HepG2 (cell line): ENCODE measurements around the gene SEC63. TPM values are rescaled to one million over a fixed set of nuclear protein-coding genes. Genes with fewer than 3 reads are reported as not detected.

Source experiments
- ATAC-seq: fragments of 200-7000 bp; cut with Tn5 transposase; 3 replicates; pipeline ENCODE4 v1.9.1; 2020; ENCODE audit warnings: mild to moderate bottlenecking, moderate library complexity
- BruUV-seq: library from RNA; stranded (reverse); fragments of 400-500 nt; replicated peaks from 2 replicates; lab custom pipeline; 2021; lab: Mats Ljungman, UMichigan
- CTCF ChIA-PET: fragments of 300-600 bp; formaldehyde crosslinking; extraction: SDS; loops from one replicate; lab custom pipeline; 2021; ENCODE audit warnings: low total read pairs, inconsistent platforms, low intra/inter-chr PET ratio; lab: Yijun Ruan, JAX
- POLR2A ChIA-PET: fragments of 350-600 bp; sonication (Branson Sonifier 250); formaldehyde crosslinking; loops from one replicate; lab custom pipeline; 2020; ENCODE audit warnings: antibody characterized with exemption, inconsistent platforms; lab: Yijun Ruan, JAX
- DNase-seq: peaks from one replicate; pipeline ENCODE4 v3.0.0-alpha.2; 2015; ENCODE audit warnings: low spot score
- FAIRE-seq: peaks from 3 replicates; lab custom pipeline; 2011; peaks lifted over from hg19 to GRCh38; lab: Jason Lieb, UNC
- H2AFZ ChIP-seq: one replicate; pipeline ENCODE4 v1.6.1; 2011; ENCODE audit warnings: low read length, inconsistent platforms
- H3K27ac ChIP-seq: fragments of 300-600 bp; 3 replicates; pipeline ENCODE4 v1.8.0; 2011; ENCODE audit warnings: mixed run types, mild to moderate bottlenecking, mixed read lengths, low read length, inconsistent platforms; ENCODE audit not compliant: insufficient read depth; ENCODE audit errors: extremely low read length
- H3K27me3 ChIP-seq, 2 experiments: fragments of 200-600 bp in 1 of 2; 2 replicates in 1 of 2; 3 replicates in 1 of 2; pipeline versions ENCODE4 v1.6.0 to v1.8.0; 2011; ENCODE audit warnings: low read length in 2 of 2, mild to moderate bottlenecking in 2 of 2, moderate library complexity in 2 of 2, inconsistent platforms in 1 of 2; ENCODE audit not compliant: insufficient read depth in 2 of 2, control insufficient read depth in 1 of 2
- H3K36me3 ChIP-seq, 2 experiments: fragments of 200-600 bp in 1 of 2; replicated peaks in 1 of 2; 2 replicates in 1 of 2; 3 replicates in 1 of 2; pipeline versions ENCODE4 v1.5.1 to v1.8.0; 2011; ENCODE audit warnings: low read length in 2 of 2, inconsistent platforms in 1 of 2; ENCODE audit not compliant: insufficient read depth in 2 of 2, control insufficient read depth in 1 of 2
- H3K4me1 ChIP-seq: 2 replicates; pipeline ENCODE4 v1.5.1; 2012; ENCODE audit warnings: low read length, inconsistent platforms; ENCODE audit not compliant: insufficient read depth
- H3K4me2 ChIP-seq: 2 replicates; pipeline ENCODE4 v1.6.0; 2011; ENCODE audit warnings: low read depth, low read length, inconsistent platforms
- H3K4me3 ChIP-seq, 3 experiments: fragments of 200-600 bp in 1 of 3; sonication (generic), shearing (Covaris generic) in 1 of 3; replicated peaks in 1 of 3; 2 replicates each; pipeline ENCODE4 v1.5.1; 2011 to 2016; ENCODE audit warnings: low read length in 3 of 3, inconsistent platforms in 2 of 3, low read depth in 2 of 3, mild to moderate bottlenecking in 2 of 3, control low read depth in 1 of 3, mixed read lengths in 1 of 3; ENCODE audit not compliant: insufficient read depth in 1 of 3
- H3K79me2 ChIP-seq: one replicate; pipeline ENCODE4 v1.6.1; 2011; ENCODE audit warnings: low read length, inconsistent platforms; ENCODE audit not compliant: insufficient read depth
- H3K9ac ChIP-seq: 2 replicates; pipeline ENCODE4 v1.6.0; 2011; ENCODE audit warnings: mild to moderate bottlenecking, low read depth, low read length, inconsistent platforms; ENCODE audit not compliant: insufficient read depth
- H3K9me3 ChIP-seq: 2 replicates; pipeline ENCODE4 v1.5.1; 2012; ENCODE audit warnings: mild to moderate bottlenecking, low read length
- H4K20me1 ChIP-seq: 2 replicates; pipeline ENCODE4 v1.6.0; 2011; ENCODE audit warnings: inconsistent platforms, mild to moderate bottlenecking, low read length, moderate library complexity; ENCODE audit not compliant: insufficient read depth
- DBP ChIP-seq: sonication (generic); formaldehyde crosslinking; IDR thresholded peaks from 2 replicates; pipeline ENCODE4 v1.4.0; 2020; ENCODE audit warnings: missing genetic modification reagents; ENCODE audit errors: not compliant biosample characterization
- GABPB1 ChIP-seq: IDR thresholded peaks from 2 replicates; pipeline ENCODE4 v1.6.1; 2016; ENCODE audit warnings: mild to moderate bottlenecking, missing genetic modification reagents, moderate library complexity, missing compliant biosample characterization
- GATAD1 ChIP-seq: IDR thresholded peaks from 2 replicates; pipeline ENCODE4 v1.6.1; 2016; ENCODE audit warnings: missing genetic modification reagents, missing compliant biosample characterization
- GPN1 ChIP-seq: sonication (generic); formaldehyde crosslinking; IDR thresholded peaks from 2 replicates; pipeline ENCODE4 v1.5.1; 2020; ENCODE audit warnings: missing genetic modification reagents, borderline replicate concordance
- MAFF ChIP-seq: IDR thresholded peaks from 2 replicates; pipeline ENCODE4 v1.6.1; 2011; ENCODE audit warnings: low read depth, low read length, improper control_type of control experiment
- MTA3 ChIP-seq: sonication (generic); formaldehyde crosslinking; IDR thresholded peaks from 2 replicates; pipeline ENCODE4 v1.4.0; 2020; ENCODE audit warnings: missing genetic modification reagents
- NFYB ChIP-seq: sonication (generic); formaldehyde crosslinking; IDR thresholded peaks from 2 replicates; pipeline ENCODE4 v1.4.0; 2020; ENCODE audit warnings: missing genetic modification reagents
- STAT6 ChIP-seq: sonication (generic); formaldehyde crosslinking; IDR thresholded peaks from 2 replicates; pipeline ENCODE4 v1.4.0; 2020; ENCODE audit warnings: missing genetic modification reagents, mild to moderate bottlenecking, borderline replicate concordance
- ZFP41 ChIP-seq: sonication (generic); formaldehyde crosslinking; IDR thresholded peaks from 2 replicates; pipeline ENCODE4 v1.4.0; 2020; ENCODE audit warnings: mild to moderate bottlenecking, missing genetic modification reagents, borderline replicate concordance
- ZIK1 ChIP-seq: sonication (generic); formaldehyde crosslinking; IDR thresholded peaks from 2 replicates; pipeline ENCODE4 v1.5.0; 2020; ENCODE audit warnings: mild to moderate bottlenecking, low read depth, missing genetic modification reagents, borderline replicate concordance
- ZNF260 ChIP-seq: sonication (generic); formaldehyde crosslinking; IDR thresholded peaks from 2 replicates; pipeline ENCODE4 v1.4.0; 2020; ENCODE audit warnings: missing genetic modification reagents, low read depth, mild to moderate bottlenecking, borderline replicate concordance
- ZNF3 ChIP-seq: IDR thresholded peaks from 2 replicates; pipeline ENCODE4 v1.7.0; 2017; ENCODE audit warnings: inconsistent platforms
- ZNF619 ChIP-seq: sonication (generic); formaldehyde crosslinking; IDR thresholded peaks from 2 replicates; pipeline ENCODE4 v1.4.0; 2020; ENCODE audit warnings: mild to moderate bottlenecking, missing genetic modification reagents
- WGBS: methylation state at CpG from one replicate; pipeline ENCODE4 v1.1.6; 2017; ENCODE audit warnings: low lambda C conversion rate; 5-methylcytosine and 5-hydroxymethylcytosine counted together
- in situ Hi-C: cut with HindIII; loops from 2 replicates; pipeline ENCODE4 v1.10.0; 2017; ENCODE audit warnings: low pct_unique_long_range_greater_than_20kb; ENCODE audit not compliant: extremely low pct_ligation_motif_present
- intact Hi-C: fragments of 100-400 bp; cut with micrococcal nuclease; formaldehyde crosslinking; loops from one replicate; pipeline ENCODE4 v1.10.0; 2022; ENCODE audit not compliant: unreplicated experiment
- polyA plus RNA-seq, 8 experiments: library from polyadenylated mRNA; depleted of rRNA in 3 of 8; stranded (reverse) in 7 of 8; unstranded in 1 of 8; fragments of >200 nt; fragmentation: Illumina TruSeq in 4 of 8; extraction: Trizol in 4 of 8; gene quantifications; 2 replicates each; pipeline versions ENCODE4 v1.2.1 to v1.2.3, GENCODE V29; 2011 to 2016; ENCODE audit warnings: low read depth in 4 of 8, missing spikeins in 1 of 8, mixed read lengths in 1 of 8; ENCODE audit not compliant: insufficient read depth in 1 of 8
- total RNA-seq, 5 experiments: library from RNA; depleted of rRNA; stranded (reverse); fragments of >200 nt; fragmentation: Illumina TruSeq; extraction: Trizol; gene quantifications; 2 replicates each; pipeline ENCODE4 v1.2.3, GENCODE V29; 2016; ENCODE audit warnings: low read depth in 1 of 5
- TF ChIP-seq, protein P1 (sequence below), 2 experiments: sonication (generic) in 1 of 2; formaldehyde crosslinking in 1 of 2; IDR thresholded peaks; 2 replicates each; pipeline versions ENCODE4 v1.4.0 to v1.6.1; 2016 to 2020; ENCODE audit warnings: borderline replicate concordance in 1 of 2, low read depth in 1 of 2, mild to moderate bottlenecking in 1 of 2, missing genetic modification reagents in 1 of 2
- TF ChIP-seq, protein P2 (sequence below): sonication (generic); formaldehyde crosslinking; conservative IDR thresholded peaks from 2 replicates; pipeline ENCODE4 v1.4.0; 2020; ENCODE audit warnings: missing genetic modification reagents

SEC63 gene
- total and polyA plus RNA-seq, 2 of the 13 experiments (the other 11 are each of a cell fraction or from before 2014, with no cell fraction given) = 20.2 to 45.9 TPM

GRCh38 chr6:108005961-108006360 lies 48.0 kb upstream of the SEC63 start (continued):
- TF ChIP-seq, protein P1, sequence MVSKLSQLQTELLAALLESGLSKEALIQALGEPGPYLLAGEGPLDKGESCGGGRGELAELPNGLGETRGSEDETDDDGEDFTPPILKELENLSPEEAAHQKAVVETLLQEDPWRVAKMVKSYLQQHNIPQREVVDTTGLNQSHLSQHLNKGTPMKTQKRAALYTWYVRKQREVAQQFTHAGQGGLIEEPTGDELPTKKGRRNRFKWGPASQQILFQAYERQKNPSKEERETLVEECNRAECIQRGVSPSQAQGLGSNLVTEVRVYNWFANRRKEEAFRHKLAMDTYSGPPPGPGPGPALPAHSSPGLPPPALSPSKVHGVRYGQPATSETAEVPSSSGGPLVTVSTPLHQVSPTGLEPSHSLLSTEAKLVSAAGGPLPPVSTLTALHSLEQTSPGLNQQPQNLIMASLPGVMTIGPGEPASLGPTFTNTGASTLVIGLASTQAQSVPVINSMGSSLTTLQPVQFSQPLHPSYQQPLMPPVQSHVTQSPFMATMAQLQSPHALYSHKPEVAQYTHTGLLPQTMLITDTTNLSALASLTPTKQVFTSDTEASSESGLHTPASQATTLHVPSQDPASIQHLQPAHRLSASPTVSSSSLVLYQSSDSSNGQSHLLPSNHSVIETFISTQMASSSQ (IDR thresholded peaks at IDR 0.05; ENCODE audit: low read depth) = no peak
- TF ChIP-seq, protein P1 (CRISPR knock-in tag; IDR thresholded peaks at IDR 0.05; ENCODE audit: borderline replicate concordance) = no peak
- TF ChIP-seq GABPB1 (CRISPR knock-in tag) = no peak

DNA sequence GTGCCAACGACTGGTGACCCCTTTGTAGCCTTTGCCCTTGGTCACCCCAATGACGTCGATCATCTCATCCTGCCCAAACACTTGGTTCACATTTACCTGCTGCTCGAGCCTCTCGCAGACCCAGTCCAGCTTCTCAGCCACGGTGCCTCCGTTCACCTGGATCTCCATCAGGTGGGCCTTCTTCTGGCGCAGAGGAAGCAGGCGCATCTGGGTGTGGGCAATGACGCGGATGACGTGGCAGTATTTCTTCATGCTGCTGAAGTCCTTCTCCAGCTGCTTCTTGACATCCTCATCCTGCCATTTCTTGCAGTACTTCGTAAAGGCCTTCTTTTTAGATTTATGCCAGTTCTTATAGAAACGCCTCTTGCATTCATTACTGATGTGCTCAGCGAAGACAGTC lies 46.9 kb upstream of the SEC63 start:
- Histone ChIP-seq H3K9me3 (peaks cover 18% of the 10 kb centered on the region), H3K4me3 (no peak overlapping the region), H3K9ac (no peak overlapping the region), H3K36me3 (no peaks in the 10 kb centered on the region), H3K27me3 (no peaks in the 10 kb centered on the region), H3K27ac (no peak overlapping the region), H3K4me2 (no peak overlapping the region), H4K20me1 (no peaks in the 10 kb centered on the region), H3K4me1 (peaks cover 54% of the 10 kb centered on the region), H3K79me2 (no peaks in the 10 kb centered on the region), H2AFZ (no peak overlapping the region)
- in situ Hi-C loops (no loop called here), intact Hi-C loops (no loop called here)
- FAIRE-seq = no peak
- WGBS = 95% methylated on average over 14 of the region's 15 CpGs
- TF ChIP-seq GATAD1 (no peak), ZNF260 (CRISPR knock-in tag) (no peak), STAT6 (CRISPR knock-in tag) (no peak), NFYB (no peak), ZFP41 (CRISPR knock-in tag) (no peak), GPN1 (CRISPR knock-in tag) (no peak), ZNF3 (no peak), DBP (no peak), MAFF (no peak), ZIK1 (CRISPR knock-in tag) (no peak), MTA3 (CRISPR knock-in tag) (no peak), ZNF619 (no peak)
- TF ChIP-seq, protein P2, sequence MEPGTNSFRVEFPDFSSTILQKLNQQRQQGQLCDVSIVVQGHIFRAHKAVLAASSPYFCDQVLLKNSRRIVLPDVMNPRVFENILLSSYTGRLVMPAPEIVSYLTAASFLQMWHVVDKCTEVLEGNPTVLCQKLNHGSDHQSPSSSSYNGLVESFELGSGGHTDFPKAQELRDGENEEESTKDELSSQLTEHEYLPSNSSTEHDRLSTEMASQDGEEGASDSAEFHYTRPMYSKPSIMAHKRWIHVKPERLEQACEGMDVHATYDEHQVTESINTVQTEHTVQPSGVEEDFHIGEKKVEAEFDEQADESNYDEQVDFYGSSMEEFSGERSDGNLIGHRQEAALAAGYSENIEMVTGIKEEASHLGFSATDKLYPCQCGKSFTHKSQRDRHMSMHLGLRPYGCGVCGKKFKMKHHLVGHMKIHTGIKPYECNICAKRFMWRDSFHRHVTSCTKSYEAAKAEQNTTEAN = no peak
- CTCF ChIA-PET = no interaction called here
- POLR2A ChIA-PET = no interaction called here
- no peak for DNase-seq
- ATAC-seq = no peak
- no TSS peak for BruUV-seq
